SIG-M5 (cell line): ENCODE measurements around the gene UTP18.
"Not testable (repeated sequence)": the region's sequence is repeated elsewhere in the genome, so short reads cannot be mapped to it uniquely, and the experiment has no call there.

Experiments
- DNase-seq: peaks from one replicate; lab custom pipeline; 2025; lab: John Stamatoyannopoulos, UW

Gene UTP18

DNA sequence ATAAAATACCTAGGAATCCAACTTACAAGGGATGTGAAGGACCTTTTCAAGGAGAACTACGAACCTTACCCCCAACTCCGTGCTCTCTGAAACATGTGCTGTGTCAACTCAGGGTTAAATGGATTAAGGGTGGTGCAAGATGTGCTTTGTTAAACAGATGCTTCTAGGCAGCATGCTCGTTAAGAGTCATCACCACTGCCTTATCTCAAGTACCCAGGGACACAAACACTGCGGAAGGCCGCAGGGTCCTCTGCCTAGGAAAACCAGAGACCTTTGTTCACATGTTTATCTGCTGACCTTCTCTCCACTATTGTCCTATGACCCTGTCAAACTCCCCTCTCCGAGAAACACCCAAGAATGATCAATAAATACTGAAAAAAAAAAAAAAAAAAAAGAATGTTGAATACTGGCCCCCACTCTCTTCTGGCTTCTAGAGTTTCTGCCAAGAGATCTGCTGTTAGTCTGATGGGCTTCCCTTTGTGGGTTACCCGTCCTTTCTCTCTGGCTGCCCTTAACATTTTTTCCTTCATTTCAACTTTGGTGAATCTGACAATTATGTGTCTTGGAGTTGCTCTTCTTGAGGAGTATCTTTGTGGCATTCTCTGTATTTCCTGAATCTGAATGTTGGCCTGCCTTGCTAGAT, 70.6 kb downstream of the UTP18 start:
- DNase-seq, result not testable (repeated sequence)

DNA sequence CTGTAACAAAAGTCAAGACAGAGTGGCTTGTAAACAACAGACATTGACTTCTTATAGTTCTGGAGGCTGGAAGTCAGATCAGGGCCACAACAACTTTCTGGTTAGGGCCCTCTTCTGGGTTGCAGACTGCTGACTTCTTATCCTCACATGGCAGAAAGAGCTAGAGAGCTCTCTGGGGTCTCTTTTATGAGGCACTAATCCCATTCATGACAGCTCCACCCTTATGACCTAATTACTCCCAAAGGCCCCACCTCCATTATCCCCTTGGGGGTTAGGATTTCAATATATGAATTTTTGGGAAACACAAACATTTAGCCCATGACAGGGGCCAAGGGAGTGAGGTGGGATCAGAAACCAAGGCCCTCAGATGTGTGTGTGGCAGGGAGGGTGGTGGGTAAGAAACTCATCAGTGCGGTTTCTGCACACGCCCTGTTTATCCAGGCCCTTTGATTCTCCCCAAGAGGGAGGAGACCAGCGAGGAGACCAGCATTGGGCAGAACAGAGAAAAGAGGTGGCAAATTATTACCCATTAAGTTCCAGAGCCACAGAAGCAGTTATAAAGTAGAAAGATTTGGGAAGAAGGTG, 74.8 kb downstream of the UTP18 start:
- no peak for DNase-seq

DNA sequence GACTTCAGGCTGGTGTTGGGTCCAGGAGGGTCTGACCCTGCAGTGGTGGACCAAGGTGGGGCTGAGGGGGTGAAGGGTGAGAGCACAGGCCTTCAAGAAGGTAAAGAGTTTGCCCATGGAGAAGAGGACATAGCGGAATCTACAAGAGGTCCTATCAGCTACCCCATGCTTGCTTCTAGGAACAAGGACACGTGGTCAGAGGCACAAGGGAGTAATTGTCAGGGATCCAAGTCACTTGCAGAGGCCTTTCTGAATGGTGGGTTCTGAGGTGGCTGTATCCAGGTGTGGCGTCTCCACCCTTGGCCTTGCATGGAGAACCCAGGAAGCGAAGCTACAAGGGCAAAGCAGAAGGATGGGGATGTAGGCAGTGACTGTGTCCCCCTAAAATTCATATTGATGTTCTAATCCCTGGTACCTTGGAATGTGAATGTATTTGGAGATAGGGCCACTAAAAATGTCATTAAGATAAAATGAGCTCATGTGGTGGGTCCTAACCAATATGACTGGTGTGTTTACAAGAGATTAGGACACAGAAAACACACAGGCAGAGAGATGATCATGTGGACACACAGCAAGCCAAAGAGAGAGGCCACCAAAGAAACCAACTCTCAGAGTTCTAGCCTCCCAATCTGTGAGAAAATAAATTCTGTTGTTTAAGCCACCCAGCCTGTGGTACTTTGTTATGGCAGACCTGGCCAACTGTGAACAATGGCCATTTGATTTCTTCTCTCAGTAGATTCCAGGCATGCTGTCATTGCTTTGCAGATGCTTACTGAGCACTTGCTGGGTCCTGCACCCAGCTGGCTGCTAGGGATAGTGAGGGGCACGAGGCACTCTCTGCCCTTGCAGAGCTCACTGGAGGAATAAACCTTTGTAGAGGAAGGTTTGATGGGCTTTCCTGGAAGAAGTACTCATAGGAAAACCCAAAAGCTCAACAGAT, 75.8 kb downstream of the UTP18 start:
- DNase-seq, result no peak

GRCh38 chr17:51341457-51341856, 81.1 kb downstream of the UTP18 start:
- no peak for DNase-seq

DNA sequence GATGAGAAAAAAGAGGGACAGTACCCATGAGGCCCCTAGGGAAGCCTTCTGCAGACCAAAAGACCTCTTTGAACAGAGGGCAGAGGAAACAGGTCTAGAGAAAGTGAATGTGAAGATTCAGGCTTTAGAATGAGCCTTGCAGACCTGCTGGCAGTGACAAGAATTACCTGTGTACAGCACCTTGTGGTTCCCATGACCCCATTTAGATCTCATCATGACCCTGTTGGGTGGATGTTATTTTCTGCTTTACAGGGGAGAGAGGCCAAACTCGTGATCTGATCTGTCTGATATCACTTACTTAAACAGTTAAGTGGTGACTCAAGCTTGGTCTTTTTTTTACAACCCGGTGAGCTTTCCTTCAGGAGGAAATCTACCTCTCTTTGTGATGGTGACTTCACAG, 81.9 kb downstream of the UTP18 start:
- DNase-seq, result no peak

DNA sequence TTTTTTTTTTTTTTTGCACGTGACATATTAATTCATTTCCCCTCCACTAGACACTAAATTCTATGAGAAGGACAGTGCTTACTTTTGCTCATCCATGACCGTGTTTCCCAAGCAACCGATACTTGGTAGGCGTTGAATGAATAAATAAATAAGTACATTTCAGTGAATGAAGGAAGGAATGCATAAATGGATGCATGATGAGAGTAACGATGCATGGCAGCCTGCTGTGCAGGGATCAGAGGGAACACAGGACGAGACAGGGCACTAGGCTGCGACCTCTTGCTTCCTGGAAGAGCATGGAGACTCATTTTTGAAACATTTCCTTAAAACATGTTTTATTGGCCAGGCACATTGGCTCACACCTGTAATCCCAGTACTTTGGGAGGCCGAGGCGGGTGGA, 84.2 kb downstream of the UTP18 start:
- no peak for DNase-seq

DNA sequence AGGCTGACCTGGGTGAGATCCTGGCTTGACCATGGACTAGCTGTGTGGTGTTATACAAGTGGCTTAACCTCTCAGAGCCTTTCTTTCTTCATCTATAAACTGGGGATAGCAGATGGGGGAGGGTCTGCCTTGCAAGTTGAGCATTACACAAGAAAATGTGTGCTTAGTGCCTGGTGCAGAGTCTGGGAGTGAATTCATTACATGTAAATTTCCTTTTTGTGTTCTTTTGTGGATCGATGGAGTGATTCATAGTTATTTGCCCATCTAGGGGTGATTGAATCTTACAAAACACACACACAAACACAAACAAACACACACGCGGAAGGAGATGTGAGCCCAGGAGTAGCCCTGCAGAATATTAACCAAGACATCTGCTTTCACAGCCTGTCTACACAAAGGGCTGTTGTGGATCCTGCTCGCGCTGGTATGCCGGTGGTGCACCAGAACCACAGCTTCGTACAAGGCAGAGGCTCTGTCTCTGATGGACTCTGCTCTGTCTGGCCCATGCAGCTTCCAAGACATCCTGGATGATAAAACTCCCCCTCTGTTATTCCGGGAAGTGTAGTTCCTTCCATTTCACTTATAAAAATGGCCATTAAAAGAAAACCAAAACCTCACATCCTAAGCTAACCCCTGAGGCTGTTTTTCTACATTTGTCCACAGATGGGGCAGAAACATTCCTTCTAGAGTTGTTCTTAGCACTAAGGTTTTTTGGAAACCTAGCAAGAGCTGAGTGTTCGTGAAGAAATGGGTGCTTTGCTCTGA, 86.1 kb downstream of the UTP18 start:
- no peak for DNase-seq
